ENCODE results near the gene MAPK10. TPM values are rescaled to one million over a fixed set of nuclear protein-coding genes. Genes with fewer than 3 reads are reported as not detected.

Gene MAPK10
- total RNA-seq, 1 experiment from 2014 or later: 4.7 TPM

DNA sequence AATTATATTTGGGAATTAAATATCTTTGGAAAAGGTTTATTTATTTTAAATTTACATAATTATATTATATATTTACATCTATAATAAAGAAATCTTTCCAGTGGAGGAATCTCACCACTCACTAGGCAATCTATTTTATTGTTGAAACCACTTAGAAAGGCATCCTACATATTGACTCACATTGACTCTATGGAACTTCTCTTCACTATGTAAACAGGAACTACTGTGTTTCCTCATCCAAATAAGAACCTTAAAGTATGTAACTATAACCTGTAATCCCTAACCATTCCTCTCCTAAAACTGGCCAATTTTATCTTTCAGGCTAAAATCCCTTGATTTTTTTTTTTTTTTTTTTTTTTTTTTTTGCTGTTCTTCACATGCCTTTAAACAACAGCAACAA, 268.7 kb downstream of the MAPK10 start:
- Histone ChIP-seq H2BK12ac (ENCODE audit: insufficient read length, low read depth, low read length) (no peak overlapping the region), H3K27me3 (ENCODE audit: insufficient read depth, low read length) (no peaks in the 10 kb centered on the region), H2AFZ (ENCODE audit: low read length) (no peak overlapping the region), H3K18ac (ENCODE audit: insufficient read length, low read depth, low read length) (no peak overlapping the region), H3K27ac (ENCODE audit: insufficient read length, low read depth, low read length) (no peak overlapping the region), H3K79me1 (ENCODE audit: insufficient read depth, low read depth, low read length, poor library complexity, severe bottlenecking) (no peaks in the 10 kb centered on the region), H3K23ac (ENCODE audit: insufficient read length, low read depth, low read length) (no peak overlapping the region), H4K8ac (replicated peaks; ENCODE audit: insufficient read length, low read depth, low read length) (no peak overlapping the region), H3K79me2 (ENCODE audit: insufficient read depth, low read length) (no peaks in the 10 kb centered on the region), H2BK15ac (ENCODE audit: low read depth, low read length) (no peak overlapping the region), H4K5ac (ENCODE audit: insufficient read length, low read depth, low read length) (no peak overlapping the region), H3K4me2 (ENCODE audit: insufficient read depth, insufficient read length, low read length) (no peak overlapping the region), H3K56ac (ENCODE audit: insufficient read length, low read depth, low read length) (no peak overlapping the region), H2BK20ac (ENCODE audit: low read depth, low read length, poor library complexity, severe bottlenecking) (no peak overlapping the region), H3K4me1 (ENCODE audit: insufficient read depth, low read length) (peaks cover 2% of the 10 kb centered on the region; the same call in 1 of the 2 replicates), H4K91ac (ENCODE audit: insufficient read length, low read depth, low read length) (no peak overlapping the region), H2AK5ac (ENCODE audit: insufficient read length, low read length) (no peak overlapping the region), H3K9ac (ENCODE audit: extremely low read depth, insufficient read length, low read length) (no peak overlapping the region), H3K4ac (ENCODE audit: low read depth, low read length) (no peak overlapping the region), H3T11ph (ENCODE audit: low read length) (no peak overlapping the region), H2BK120ac (ENCODE audit: low read depth, low read length, poor library complexity, severe bottlenecking) (no peak overlapping the region), H3K9me3 (ENCODE audit: control insufficient read depth, low read depth, low read length) (no peaks in the 10 kb centered on the region), H4K20me1 (ENCODE audit: control insufficient read depth, insufficient read depth, insufficient read length) (no peaks in the 10 kb centered on the region), H3K14ac (ENCODE audit: insufficient read depth, low read length) (no peak overlapping the region), H2BK5ac (ENCODE audit: insufficient read length, low read length) (no peak overlapping the region), H3K23me2 (ENCODE audit: insufficient read length, low read depth, low read length, poor library complexity, severe bottlenecking) (no peaks in the 10 kb centered on the region)
- no peaks in the 10 kb centered on the region for H3K27me3 Mint-ChIP-seq (ENCODE audit: low read depth)
- H3K4me3 Mint-ChIP-seq: no peak overlapping the region
- no peak overlapping the region for H3K27ac Mint-ChIP-seq
- H3K9me3 Mint-ChIP-seq: no peaks in the 10 kb centered on the region
- TF ChIP-seq CTCF (conservative IDR thresholded peaks at IDR 0.05): no peak
- DNase-seq: no peak
- H3K4me1 Mint-ChIP-seq: peaks cover 11 to 12% of the 10 kb centered on the region in 2 experiments
- H3K36me3 Mint-ChIP-seq (ENCODE audit: insufficient read depth in 1 of 3, low read depth in 3 of 3): no peaks in the 10 kb centered on the region
